ENCODE measurements around the gene PDE4D.

DNA sequence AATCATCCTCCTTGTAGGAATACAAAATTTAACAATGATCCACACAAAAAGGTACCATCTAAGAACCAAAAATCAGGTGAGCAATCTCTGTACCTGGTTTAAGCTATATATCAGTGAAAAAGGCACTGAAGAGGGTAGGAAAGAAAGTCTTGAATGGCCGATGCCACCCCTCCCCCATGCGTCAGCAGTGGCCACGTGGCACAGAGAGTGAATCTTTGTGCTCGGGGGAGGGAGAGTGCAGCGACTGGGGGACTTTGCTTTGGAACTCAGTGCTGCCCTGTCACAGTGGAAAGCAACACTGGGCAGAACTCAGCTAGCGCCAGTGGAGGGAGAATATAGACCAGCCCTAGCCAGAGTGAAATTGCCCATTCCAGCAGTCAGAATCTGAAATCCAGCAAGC lies 28.3 kb upstream of the PDE4D start:
- TF ChIP-seq YY1 (IDR thresholded peaks at IDR 0.05; ENCODE audit: insufficient read depth, insufficient read length): no peak
- no peak for TF ChIP-seq SUZ12 (IDR thresholded peaks at IDR 0.05; ENCODE audit: extremely low read depth, insufficient read depth, insufficient read length)
- no peak for TF ChIP-seq ZNF274 (IDR thresholded peaks at IDR 0.05; ENCODE audit: low read depth, low read length)

Measured in NT2/D1 (cell line).